Skeletal muscle satellite cell (primary cell): Measurements from ENCODE around the gene CHST12. TPM values are rescaled to one million over a fixed set of nuclear protein-coding genes. Genes with fewer than 3 reads are reported as not detected.

ENCODE experiments used
- H3K27me3 ChIP-seq: 2 replicates; pipeline ENCODE4 v1.7.0; 2013; ENCODE audit warnings: low read length; ENCODE audit not compliant: control insufficient read depth, insufficient read depth
- H3K36me3 ChIP-seq: 2 replicates; pipeline ENCODE4 v1.7.0; 2013; ENCODE audit warnings: mild to moderate bottlenecking, control low read depth, low read length; ENCODE audit not compliant: insufficient read depth
- H3K4me1 ChIP-seq: 2 replicates; pipeline ENCODE4 v1.7.0; 2013; ENCODE audit warnings: low read length; ENCODE audit not compliant: control insufficient read depth, insufficient read depth
- H3K4me2 ChIP-seq: 2 replicates; pipeline ENCODE4 v1.7.0; 2013; ENCODE audit warnings: mild to moderate bottlenecking, low read length
- H3K4me3 ChIP-seq: 2 replicates; pipeline ENCODE4 v1.7.0; 2013; ENCODE audit warnings: low read length
- H3K9ac ChIP-seq: 2 replicates; pipeline ENCODE4 v1.7.0; 2013; ENCODE audit warnings: mild to moderate bottlenecking, low read depth, low read length, moderate library complexity
- H3K9me3 ChIP-seq: replicated peaks from 2 replicates; pipeline ENCODE4 v1.7.0; 2013; ENCODE audit warnings: mild to moderate bottlenecking, control low read depth, low read length
- small RNA-seq: library from RNA; depleted of rRNA; stranded (forward); fragments of <200 nt; gene quantifications from one replicate; pipeline ENCODE3, GENCODE V24; 2012

CHST12 gene

GRCh38 chr7:2492038-2492437 lies 88.6 kb downstream of the CHST12 start:
- peaks cover 20% of the 10 kb centered on the region for H3K4me1 ChIP-seq
- H3K4me3 ChIP-seq: no peak overlapping the region
- H3K4me2 ChIP-seq: no peak overlapping the region
- H3K9me3 ChIP-seq: no peaks in the 10 kb centered on the region
- H3K9ac ChIP-seq: no peak overlapping the region
- H3K36me3 ChIP-seq: no peaks in the 10 kb centered on the region
- H3K27me3 ChIP-seq: peaks cover 14% of the 10 kb centered on the region

DNA sequence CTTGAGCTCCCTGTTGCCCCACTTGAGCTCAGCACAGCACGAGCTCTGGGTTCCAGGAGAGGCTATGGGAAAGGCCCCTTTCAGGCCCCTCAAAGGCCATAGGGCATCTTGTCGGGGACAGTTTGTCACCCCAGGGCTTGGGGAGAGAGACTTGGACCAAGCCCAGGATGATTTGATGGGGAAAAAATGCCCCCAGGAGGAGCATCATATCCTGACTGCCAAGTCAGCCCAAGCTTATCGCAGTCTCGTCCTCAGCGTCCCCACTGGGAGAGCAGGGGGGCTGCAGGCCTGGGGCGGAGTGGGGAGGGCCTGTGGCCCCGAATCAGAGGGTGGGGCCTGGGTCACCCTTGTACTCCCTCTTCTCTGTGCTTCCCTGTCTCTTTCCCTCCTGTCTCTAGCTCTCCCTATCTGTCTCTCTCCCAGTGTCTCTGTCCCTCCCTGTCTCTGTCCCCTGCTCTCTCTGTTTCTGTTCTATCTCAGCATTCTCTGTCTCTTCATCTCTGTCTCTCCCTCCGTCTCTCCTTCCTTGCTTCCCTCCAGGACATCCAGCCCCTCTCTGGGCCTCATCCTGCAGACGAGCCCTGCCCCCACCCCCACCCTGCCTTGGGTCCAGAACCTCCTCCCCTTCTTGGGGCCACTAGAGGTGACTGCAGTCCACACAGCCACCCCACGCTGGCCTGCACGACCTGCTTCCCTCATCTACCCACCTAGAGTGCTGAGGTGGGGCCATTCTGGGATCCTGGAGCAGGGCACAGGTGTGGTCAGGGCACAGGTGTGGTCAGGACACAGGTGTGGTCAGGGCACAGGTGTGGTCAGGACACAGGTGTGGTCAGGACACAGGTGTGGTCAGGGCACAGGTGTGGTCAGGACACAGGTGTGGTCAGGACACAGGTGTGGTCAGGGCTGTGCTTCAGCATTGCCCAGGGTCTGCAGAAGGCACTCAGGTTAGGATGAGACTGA lies 90.1 kb downstream of the CHST12 start:
- H3K9me3 ChIP-seq: no peaks in the 10 kb centered on the region
- H3K4me3 ChIP-seq: no peak overlapping the region
- no peak overlapping the region for H3K9ac ChIP-seq
- H3K4me1 ChIP-seq: peaks cover 7% of the 10 kb centered on the region
- H3K36me3 ChIP-seq: no peaks in the 10 kb centered on the region
- peaks cover 26% of the 10 kb centered on the region for H3K27me3 ChIP-seq
- H3K4me2 ChIP-seq: no peak overlapping the region

DNA sequence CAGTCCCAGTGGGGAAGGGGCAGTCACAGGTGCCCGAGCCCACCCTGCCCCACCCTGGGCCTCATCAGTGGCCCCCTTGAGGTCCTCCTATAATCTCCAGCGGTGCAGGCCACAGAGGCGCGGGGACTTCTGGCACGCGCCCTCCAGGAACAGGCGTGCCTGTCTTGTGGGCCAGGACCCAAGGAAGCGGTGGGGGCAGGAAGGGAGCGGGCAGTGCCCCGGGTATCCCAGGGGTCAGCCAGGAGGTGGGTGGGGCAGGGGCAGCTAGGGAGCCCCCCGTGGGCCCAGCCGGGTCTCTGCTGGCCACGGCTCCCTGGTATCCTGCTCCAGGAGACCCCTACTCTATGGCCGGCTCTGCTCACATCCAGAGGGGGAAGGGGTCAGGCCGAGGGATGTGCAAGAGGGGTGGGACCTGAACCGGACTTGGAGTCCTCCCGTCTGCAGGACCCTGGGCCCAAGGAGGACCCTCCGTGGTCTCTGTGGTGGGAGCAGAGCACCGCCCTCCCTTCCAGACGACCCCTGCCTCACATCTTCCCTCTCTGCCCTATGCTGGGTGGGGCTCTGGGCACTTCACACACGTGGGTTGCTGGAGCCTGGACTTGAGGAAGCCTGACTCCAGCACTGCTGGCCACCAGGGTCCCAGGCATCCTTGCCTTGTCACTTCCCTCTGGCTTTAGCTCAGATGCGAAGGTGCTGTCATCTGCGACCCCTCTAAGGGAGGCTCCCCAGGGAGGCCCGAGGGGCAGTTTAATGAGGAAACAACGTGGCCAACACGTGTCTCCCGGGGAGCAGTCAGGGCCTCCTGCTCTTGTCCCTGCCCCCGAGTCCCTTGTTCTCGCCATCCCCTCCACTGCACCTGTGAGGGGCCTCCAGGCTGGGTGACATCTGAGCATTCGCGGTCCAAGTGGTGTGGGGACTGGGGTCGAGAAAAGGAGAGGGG lies 91.0 kb downstream of the CHST12 start:
- Histone ChIP-seq H3K36me3 (no peaks in the 10 kb centered on the region), H3K27me3 (peaks cover 30% of the 10 kb centered on the region), H3K4me3 (no peak overlapping the region), H3K9me3 (no peaks in the 10 kb centered on the region), H3K4me2 (no peak overlapping the region), H3K9ac (no peak overlapping the region), H3K4me1 (peaks cover 6% of the 10 kb centered on the region)

DNA sequence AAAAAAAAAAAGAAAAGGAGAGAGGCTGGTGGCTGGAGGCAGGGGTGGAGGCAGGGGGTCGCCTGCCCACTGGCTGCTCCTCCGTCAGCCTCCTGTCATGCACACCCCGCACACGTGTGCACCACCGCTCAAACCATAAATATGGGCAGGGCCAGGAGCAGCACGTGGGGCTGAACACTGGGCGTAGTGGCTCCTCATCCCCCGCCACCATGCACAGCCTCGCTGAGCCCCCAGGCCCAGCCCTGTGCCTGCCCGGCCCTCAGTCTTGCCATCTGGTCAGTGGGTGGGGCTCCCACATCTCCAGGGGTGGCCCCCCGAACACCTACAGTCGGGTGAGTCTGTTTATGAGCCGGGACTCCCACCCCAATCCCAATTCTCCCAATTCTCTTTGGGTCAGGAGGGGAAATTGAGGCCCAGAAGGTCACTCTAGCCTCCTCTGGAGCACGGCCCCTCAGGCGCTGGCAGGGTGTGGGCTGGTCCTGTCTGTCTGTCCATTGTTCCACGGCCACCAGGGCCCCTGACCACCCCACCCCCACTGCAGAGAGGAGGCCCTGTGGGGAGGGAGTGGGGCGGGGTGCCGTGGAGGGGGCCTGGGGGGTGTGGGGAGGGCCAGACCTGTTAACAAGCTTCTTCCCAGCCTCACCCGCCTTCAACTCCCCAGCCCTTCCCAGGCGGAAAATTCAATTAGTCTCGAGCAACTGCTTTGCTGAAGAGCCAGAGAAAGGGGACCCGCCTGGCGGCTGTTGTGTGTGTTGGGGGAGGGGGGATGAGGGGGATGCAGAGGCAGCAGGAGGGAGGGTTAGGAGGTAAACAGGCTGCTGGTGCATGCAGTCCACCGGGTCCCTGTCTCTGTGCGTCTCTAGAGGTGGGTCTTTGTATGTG lies 92.2 kb downstream of the CHST12 start:
- no peaks in the 10 kb centered on the region for H3K9me3 ChIP-seq
- peaks cover 6% of the 10 kb centered on the region for H3K4me1 ChIP-seq
- H3K4me2 ChIP-seq: no peak overlapping the region
- H3K9ac ChIP-seq: no peak overlapping the region
- H3K27me3 ChIP-seq: peaks cover 30% of the 10 kb centered on the region
- no peak overlapping the region for H3K4me3 ChIP-seq
- no peaks in the 10 kb centered on the region for H3K36me3 ChIP-seq

GRCh38 chr7:2496375-2496774 lies 93.0 kb downstream of the CHST12 start:
- no peak overlapping the region for H3K4me3 ChIP-seq
- H3K27me3 ChIP-seq: peaks cover 30% of the 10 kb centered on the region
- no peak overlapping the region for H3K9ac ChIP-seq

GRCh38 chr7:2497065-2497464 lies 93.7 kb downstream of the CHST12 start:
- no peaks in the 10 kb centered on the region for H3K36me3 ChIP-seq
- peaks cover 6% of the 10 kb centered on the region for H3K4me1 ChIP-seq
- H3K4me2 ChIP-seq: no peak overlapping the region
- no peak overlapping the region for H3K4me3 ChIP-seq
- H3K9me3 ChIP-seq: no peaks in the 10 kb centered on the region
- H3K9ac ChIP-seq: no peak overlapping the region
- H3K27me3 ChIP-seq: peaks cover 30% of the 10 kb centered on the region

More at GRCh38 chr7:2496375-2496774, 93.0 kb downstream of the CHST12 start:
- Histone ChIP-seq H3K9me3 (no peaks in the 10 kb centered on the region), H3K4me1 (peaks cover 6% of the 10 kb centered on the region), H3K36me3 (no peaks in the 10 kb centered on the region), H3K4me2 (no peak overlapping the region)

GRCh38 chr7:2497500-2498336 lies 94.3 kb downstream of the CHST12 start:
- H3K4me1 ChIP-seq: peaks cover 6% of the 10 kb centered on the region
- H3K9me3 ChIP-seq: no peaks in the 10 kb centered on the region
- H3K4me3 ChIP-seq: no peak overlapping the region
- H3K36me3 ChIP-seq: no peaks in the 10 kb centered on the region
- H3K4me2 ChIP-seq: no peak overlapping the region
- peaks cover 30% of the 10 kb centered on the region for H3K27me3 ChIP-seq
- no peak overlapping the region for H3K9ac ChIP-seq

Small RNA genes within 50 kb of the gene (small RNA-seq; reads per million reads assigned to genes)
- not detected for gene AC004840.2
